ENCODE data around the gene S100A1.

Gene S100A1

GRCh38 chr1:153610811-153611301, 17.4 kb upstream of the S100A1 start:
- no peak for DNase-seq

GRCh38 chr1:153611356-153611755, 16.9 kb upstream of the S100A1 start:
- DNase-seq, result no peak

- DNase-seq, result no peak
Observed at GRCh38 chr1:153612111-153612754, 16.0 kb upstream of the S100A1 start.

- no peak for DNase-seq
Observed at GRCh38 chr1:153612755-153613331, 15.4 kb upstream of the S100A1 start, which contains the start of gene S100A16. Gene S100A16, minus strand, starts transcription at chr1:153613137. Its CDS starts 4,986 bp downstream, at chr1:153608151.

- no peak for DNase-seq
Observed at GRCh38 chr1:153613406-153613805, 14.8 kb upstream of the S100A1 start.

GRCh38 chr1:153614189-153614900, 13.9 kb upstream of the S100A1 start:
- DNase-seq, result no peak

GRCh38 chr1:153614906-153615305, 13.3 kb upstream of the S100A1 start:
- no peak for DNase-seq

GRCh38 chr1:153615406-153615805, 12.8 kb upstream of the S100A1 start:
- DNase-seq, result no peak

GRCh38 chr1:153616144-153616916, 11.9 kb upstream of the S100A1 start, which contains the start of gene S100A14:
Gene S100A14, minus strand, starts transcription at chr1:153616325. Its CDS starts 467 bp downstream, at chr1:153615858.
- DNase-seq, result no peak

- DNase-seq, result no peak
Observed at GRCh38 chr1:153616917-153617311, 11.3 kb upstream of the S100A1 start.

- peak; percentile 71 to 90 for DNase-seq
Observed at GRCh38 chr1:153617663-153618062, 10.6 kb upstream of the S100A1 start.

GRCh38 chr1:153619171-153619570, 9.1 kb upstream of the S100A1 start:
- DNase-seq, result no peak

- DNase-seq, result no peak
Observed at GRCh38 chr1:153623101-153623500, 5.1 kb upstream of the S100A1 start.

- no peak for DNase-seq
Observed at GRCh38 chr1:153624965-153625611, 3.1 kb upstream of the S100A1 start.

- DNase-seq, result no peak
Observed at GRCh38 chr1:153626477-153626903, 1.7 kb upstream of the S100A1 start.

GRCh38 chr1:153626904-153627714, 1.1 kb upstream of the S100A1 start, which contains the start of gene S100A13:
Gene S100A13, minus strand, starts transcription at chr1:153627505. Its CDS starts 1,033 bp downstream, at chr1:153626472.
- DNase-seq, result peak; percentile 96 to 98

- no peak for DNase-seq
Observed at GRCh38 chr1:153628638-153629342, 556 bp downstream of the S100A1 start.

- no peak for DNase-seq
Observed at GRCh38 chr1:153629343-153629665, 1.1 kb downstream of the S100A1 start.

GRCh38 chr1:153629971-153630370, 1.7 kb downstream of the S100A1 start:
- DNase-seq, result no peak

- DNase-seq, result no peak
Observed at GRCh38 chr1:153630384-153630783, 2.1 kb downstream of the S100A1 start.

All from SHP77 (cell line).